ENCODE results near the gene PALD1. TPM values are rescaled to one million over a fixed set of nuclear protein-coding genes. Genes with fewer than 3 reads are reported as not detected.

PALD1 gene
- total RNA-seq, 2 donors from 2014 or later = 4.9 to 11.7 TPM

DNA sequence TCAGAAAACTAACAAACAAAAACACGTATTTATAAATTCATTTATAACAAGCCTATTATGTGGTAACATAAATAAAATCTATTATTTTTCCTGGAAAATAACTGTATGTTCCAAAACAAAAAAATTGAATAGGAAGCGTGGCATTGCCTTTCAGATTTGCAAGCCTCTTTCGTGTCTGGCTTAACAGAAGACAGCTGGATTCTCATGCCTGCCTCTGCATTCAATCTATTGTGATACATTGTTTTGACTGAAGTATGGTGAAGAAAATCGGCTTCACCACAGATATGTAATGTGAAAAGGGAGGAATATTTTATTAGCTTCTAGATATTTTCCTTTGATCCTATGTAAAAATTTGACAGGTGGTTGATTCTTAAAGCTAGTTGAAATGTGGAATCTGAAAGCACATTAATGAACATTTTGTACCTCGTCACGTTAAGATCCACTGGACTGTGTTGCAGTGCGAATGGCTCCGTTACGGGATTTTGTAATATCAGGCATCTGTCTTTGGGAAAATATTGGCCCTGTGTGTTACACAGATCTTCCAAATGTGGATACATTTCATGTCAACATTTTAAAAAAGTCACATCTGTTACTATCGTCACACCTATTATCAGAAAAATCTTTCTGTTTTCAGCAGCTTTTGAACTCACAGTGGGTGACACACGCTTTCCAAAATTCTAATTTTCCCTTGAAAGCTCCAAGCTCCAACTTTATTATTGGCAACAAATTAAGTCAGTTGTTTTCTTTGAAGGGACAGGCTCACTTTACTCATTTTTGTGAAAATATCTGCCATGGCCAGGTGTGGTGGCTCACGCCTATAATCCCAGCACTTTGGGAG, 26.2 kb downstream of the PALD1 start:
- no peak overlapping the region for H3K4me3 ChIP-seq
- 75 to 84% methylated on average over 11 to 12 of the region's 12 CpGs for WGBS, 2 donors
- DNase-seq = no peak
- no peak for ATAC-seq
- no peaks in the 10 kb centered on the region for H3K27me3 ChIP-seq
- peaks cover 14% of the 10 kb centered on the region for H3K4me1 ChIP-seq
- no peaks in the 10 kb centered on the region for H3K36me3 ChIP-seq (replicated peaks in 1 of 2; ENCODE audit: insufficient read depth in 1 of 2, low read depth in 2 of 2)
- TF ChIP-seq CTCF (IDR thresholded peaks at IDR 0.05) (no peak), POLR2A (IDR thresholded peaks at IDR 0.05) (no peak)
- no peaks in the 10 kb centered on the region for H3K9me3 ChIP-seq
- H3K27ac ChIP-seq = no peak overlapping the region
- intact Hi-C loops (cut with DNase I) = no loop called here

DNA sequence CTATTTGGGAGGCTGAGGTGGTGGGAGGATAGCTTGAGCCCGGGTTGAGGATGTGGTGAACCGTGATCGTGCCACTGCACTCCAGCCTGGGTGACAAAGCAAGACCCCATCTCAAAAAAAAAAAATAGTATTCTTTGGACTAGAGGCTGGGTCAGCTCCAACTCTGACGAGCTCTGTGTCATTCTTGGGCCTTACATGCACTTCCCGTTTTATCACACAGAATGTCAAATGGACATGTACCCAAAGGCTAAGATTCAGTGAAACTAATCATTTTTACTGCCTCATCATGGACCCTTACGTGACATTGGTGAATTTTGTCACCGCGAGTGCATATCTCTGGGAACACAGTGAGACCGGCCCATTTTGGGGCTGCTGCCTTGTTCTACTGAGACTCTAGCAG, 27.3 kb downstream of the PALD1 start:
- DNase-seq (no peak), ATAC-seq (no peak)
- Histone ChIP-seq H3K4me3 (no peak overlapping the region), H3K27me3 (no peaks in the 10 kb centered on the region), H3K4me1 (peaks cover 22% of the 10 kb centered on the region), H3K9me3 (no peaks in the 10 kb centered on the region), H3K27ac (no peak overlapping the region), H3K36me3 (replicated peaks in 1 of 2; ENCODE audit: insufficient read depth in 1 of 2, low read depth in 2 of 2) (no peaks in the 10 kb centered on the region)
- TF ChIP-seq CTCF (IDR thresholded peaks at IDR 0.05) (no peak), POLR2A (IDR thresholded peaks at IDR 0.05) (no peak)
- intact Hi-C loops (cut with DNase I) = no loop called here
- WGBS, 2 donors = 84 to 93% methylated on average over 9 of the region's 9 CpGs

DNA sequence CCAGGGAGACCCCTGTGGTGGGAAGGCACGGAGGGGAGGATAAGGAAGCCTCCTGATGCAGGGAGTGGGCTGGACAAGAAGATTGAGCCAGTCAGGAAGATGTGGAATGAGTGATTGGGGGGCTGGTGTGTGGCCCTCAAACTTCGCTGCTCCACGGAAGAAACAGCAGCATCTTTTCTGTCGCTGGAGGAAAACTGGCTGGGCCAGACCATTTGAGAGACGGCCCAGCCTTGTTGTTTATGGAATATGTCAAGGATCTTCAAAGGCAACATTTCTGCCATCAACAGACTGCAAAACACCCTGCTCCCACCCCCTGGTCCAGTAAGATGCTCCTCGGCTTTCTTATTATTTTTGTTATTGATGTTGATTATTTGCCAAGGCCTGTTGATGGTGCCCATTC, 29.4 kb downstream of the PALD1 start:
- H3K36me3 ChIP-seq (replicated peaks in 1 of 2; ENCODE audit: insufficient read depth in 1 of 2, low read depth in 2 of 2) = no peaks in the 10 kb centered on the region

GRCh38 chr10:70508912-70509756, 30.6 kb downstream of the PALD1 start:
- Histone ChIP-seq H3K4me1 (peaks cover 26% of the 10 kb centered on the region), H3K27ac (peak overlapping the region in 1 of 4 donors; percentile 53), H3K27me3 (no peaks in the 10 kb centered on the region), H3K4me3 (no peak overlapping the region), H3K36me3 (replicated peaks in 1 of 2; ENCODE audit: insufficient read depth in 1 of 2, low read depth in 2 of 2) (no peaks in the 10 kb centered on the region), H3K9me3 (no peaks in the 10 kb centered on the region)
- TF ChIP-seq CTCF (IDR thresholded peaks at IDR 0.05) (no peak), POLR2A (IDR thresholded peaks at IDR 0.05) (no peak)
- WGBS, 2 donors = 36 to 58% methylated on average over 12 to 14 of the region's 14 CpGs
- intact Hi-C loops (cut with DNase I) = no loop called here
- DNase-seq (peak in 3 of 4 donors; percentile 23 to 42 (median 27)), ATAC-seq (peak; percentile 21)

More for the DNA sequence above, 29.4 kb downstream of the PALD1 start:
- no peak for ATAC-seq
- 86 to 87% methylated on average over 6 of the region's 6 CpGs for WGBS, 2 donors
- TF ChIP-seq CTCF (IDR thresholded peaks at IDR 0.05) (no peak), POLR2A (IDR thresholded peaks at IDR 0.05) (no peak)
- no peak overlapping the region for H3K4me3 ChIP-seq
- DNase-seq = no peak
- H3K9me3 ChIP-seq = no peaks in the 10 kb centered on the region
- intact Hi-C loops (cut with DNase I) = no loop called here
- H3K27ac ChIP-seq = no peak overlapping the region
- H3K27me3 ChIP-seq = no peaks in the 10 kb centered on the region
- H3K4me1 ChIP-seq = peaks cover 20% of the 10 kb centered on the region

All from body of pancreas (tissue), 4 donors.